Natural killer cell (primary cell): Measurements from ENCODE around the gene RTP5. TPM values are rescaled to one million over a fixed set of nuclear protein-coding genes. Genes with fewer than 3 reads are reported as not detected.

Experiments
- ATAC-seq, 3 donors: fragments of 150-1000 bp in 2 of 3; fragments of 200-7000 bp in 1 of 3; cut with Tn5 transposase; 1 replicate in 1 of 3; 2 replicates in 2 of 3; pipeline ENCODE4 v1.10.0; 2021; ENCODE audit warnings: mild to moderate bottlenecking in 2 of 3, moderate library complexity in 2 of 3
- DNase-seq, 2 donors: peaks; one replicate each; pipeline versions ENCODE4 v3.0.0 to v3.0.0-alpha.2; 2013 to 2021; ENCODE audit warnings: mixed read lengths in 1 of 2
- H3K27ac ChIP-seq: one replicate; pipeline ENCODE4 v1.5.1; 2013; ENCODE audit warnings: mild to moderate bottlenecking, low read length
- H3K27me3 ChIP-seq: one replicate; pipeline ENCODE4 v1.6.1; 2013; ENCODE audit warnings: low read length; ENCODE audit not compliant: control insufficient read depth, insufficient read depth
- H3K36me3 ChIP-seq: one replicate; pipeline ENCODE4 v1.6.1; 2013; ENCODE audit warnings: low read length; ENCODE audit not compliant: control insufficient read depth, insufficient read depth
- H3K4me1 ChIP-seq: one replicate; pipeline ENCODE4 v1.6.1; 2013; ENCODE audit warnings: low read length; ENCODE audit not compliant: control insufficient read depth, insufficient read depth
- H3K4me3 ChIP-seq: one replicate; pipeline ENCODE4 v1.5.1; 2013; ENCODE audit warnings: low read length
- H3K9me3 ChIP-seq: one replicate; pipeline ENCODE4 v1.6.1; 2013; ENCODE audit warnings: low read length; ENCODE audit not compliant: control insufficient read depth, insufficient read depth
- H3K27ac Mint-ChIP-seq, 2 donors: one replicate each; pipeline ENCODE4 v1.8.0; 2022; ENCODE audit warnings: mild to moderate bottlenecking in 2 of 2, mixed read lengths in 2 of 2, moderate library complexity in 1 of 2
- H3K27me3 Mint-ChIP-seq, 2 donors: one replicate each; pipeline ENCODE4 v1.8.0; 2022; ENCODE audit warnings: low read depth in 2 of 2, mixed read lengths in 2 of 2
- H3K36me3 Mint-ChIP-seq: one replicate; pipeline ENCODE4 v1.8.0; 2022; ENCODE audit warnings: mixed read lengths
- H3K4me1 Mint-ChIP-seq, 2 donors: one replicate each; pipeline ENCODE4 v1.8.0; 2022; ENCODE audit warnings: mixed read lengths in 2 of 2
- H3K4me3 Mint-ChIP-seq: one replicate; pipeline ENCODE4 v1.8.0; 2022; ENCODE audit warnings: mild to moderate bottlenecking, moderate library complexity, mixed read lengths
- H3K9me3 Mint-ChIP-seq, 2 donors: one replicate each; pipeline ENCODE4 v1.8.0; 2022; ENCODE audit warnings: mixed read lengths in 2 of 2
- CTCF ChIP-seq: fragments of 200-600 bp; IDR thresholded peaks from one replicate; pipeline ENCODE4 v1.8.0; 2022; ENCODE audit warnings: antibody characterized with exemption
- WGBS: methylation state at CpG from one replicate; pipeline ENCODE4 v1.1.7; 2013; ENCODE audit warnings: missing lambda C conversion rate; ENCODE audit not compliant: insufficient coverage; 5-methylcytosine and 5-hydroxymethylcytosine counted together
- intact Hi-C: fragments of 100-400 bp; cut with micrococcal nuclease; formaldehyde crosslinking; loops from one replicate; pipeline ENCODE4 v1.14.2; 2022
- total RNA-seq, 4 donors: library from RNA; stranded (reverse); fragments of 120-200 nt in 1 of 4; gene quantifications; one replicate each; pipeline versions ENCODE4 v1.2.3 to v1.2.4, GENCODE V29; 2013 to 2022

RTP5 gene
- total RNA-seq, 3 donors from 2014 or later (not counting 1 experiment from before 2014, with no cell fraction given): 0.47 to 1.7 (median 0.68) TPM

GRCh38 chr2:241836292-241836691, 33.2 kb upstream of the RTP5 start:
- Histone ChIP-seq H3K4me3 (no peak overlapping the region), H3K9me3 (no peaks in the 10 kb centered on the region), H3K36me3 (no peaks in the 10 kb centered on the region), H3K4me1 (peaks cover 2% of the 10 kb centered on the region), H3K27me3 (peaks cover 7% of the 10 kb centered on the region), H3K27ac (no peak overlapping the region)
- no peak overlapping the region for H3K4me3 Mint-ChIP-seq
- ATAC-seq (no peak), DNase-seq (no peak)
- 79% methylated on average over 4 of the region's 6 CpGs for WGBS
- H3K9me3 Mint-ChIP-seq: no peaks in the 10 kb centered on the region
- H3K27ac Mint-ChIP-seq: no peak overlapping the region
- TF ChIP-seq CTCF: no peak
- H3K36me3 Mint-ChIP-seq: no peaks in the 10 kb centered on the region
- H3K4me1 Mint-ChIP-seq: peaks cover 18 to 25% of the 10 kb centered on the region in 2 donors
- peaks cover 20 to 42% of the 10 kb centered on the region in 2 donors for H3K27me3 Mint-ChIP-seq
- intact Hi-C loops: no loop called here

GRCh38 chr2:241837197-241837965, 32.1 kb upstream of the RTP5 start:
- Histone ChIP-seq H3K27me3 (peaks cover 7% of the 10 kb centered on the region), H3K4me3 (no peak overlapping the region), H3K9me3 (no peaks in the 10 kb centered on the region), H3K27ac (no peak overlapping the region), H3K4me1 (peaks cover 9% of the 10 kb centered on the region), H3K36me3 (no peaks in the 10 kb centered on the region)
- no peaks in the 10 kb centered on the region for H3K36me3 Mint-ChIP-seq
- peaks cover 17 to 41% of the 10 kb centered on the region in 2 donors for H3K27me3 Mint-ChIP-seq
- ATAC-seq: no peak
- no peak for DNase-seq
- 87% methylated on average over 12 of the region's 13 CpGs for WGBS
- peaks cover 25 to 34% of the 10 kb centered on the region in 2 donors for H3K4me1 Mint-ChIP-seq
- TF ChIP-seq CTCF: no peak
- no peak overlapping the region for H3K27ac Mint-ChIP-seq
- intact Hi-C loops: no loop called here
- H3K4me3 Mint-ChIP-seq: no peak overlapping the region
- no peaks in the 10 kb centered on the region for H3K9me3 Mint-ChIP-seq

GRCh38 chr2:241841181-241842066, 28.1 kb upstream of the RTP5 start:
- H3K27ac ChIP-seq: no peak overlapping the region
- Mint-ChIP-seq H3K27me3 (peaks cover 23 to 29% of the 10 kb centered on the region in 2 donors), H3K4me1 (peaks cover 46 to 49% of the 10 kb centered on the region in 2 donors), H3K9me3 (no peaks in the 10 kb centered on the region), H3K4me3 (peak overlapping the region; percentile 58), H3K36me3 (no peaks in the 10 kb centered on the region), H3K27ac (peak overlapping the region in 1 of 2 donors; percentile 92)
- TF ChIP-seq CTCF: no peak
- H3K27me3 ChIP-seq: peaks cover 7% of the 10 kb centered on the region
- H3K4me3 ChIP-seq: no peak overlapping the region
- no peaks in the 10 kb centered on the region for H3K36me3 ChIP-seq
- WGBS: 93% methylated on average over 25 of the region's 28 CpGs
- no peaks in the 10 kb centered on the region for H3K9me3 ChIP-seq
- intact Hi-C loops: loop anchor here (2.0 kb wide), 1 partner anchor 79 kb away; no protein-coding TSS in a partner anchor
- DNase-seq: no peak
- peaks cover 35% of the 10 kb centered on the region for H3K4me1 ChIP-seq
- no peak for ATAC-seq
